Activated CD8-positive, alpha-beta T cell treated with anti-CD3 and anti-CD28 coated beads for 36 hours (primary cell): ENCODE measurements around the gene SEPTIN5. TPM values are rescaled to one million over a fixed set of nuclear protein-coding genes. Genes with fewer than 3 reads are reported as not detected.
A peak's percentile ranks its signal among the peaks of the same experiment; 100 is the strongest.

ENCODE experiments used
- ATAC-seq: fragments of 200-7000 bp; cut with Tn5 transposase; one replicate; pipeline ENCODE4 v1.10.0; 2021; ENCODE audit warnings: mild to moderate bottlenecking, moderate library complexity
- CTCF ChIA-PET: fragments of 350-600 bp; sonication (Branson Sonifier 250); formaldehyde crosslinking; loops from one replicate; lab custom pipeline; 2021; ENCODE audit warnings: antibody characterized with exemption; lab: Charles Lee
- POLR2A ChIA-PET: fragments of 350-600 bp; sonication (Branson Sonifier 250); formaldehyde crosslinking; loops from one replicate; lab custom pipeline; 2021; ENCODE audit warnings: antibody characterized with exemption; lab: Charles Lee
- DNase-seq: peaks from one replicate; pipeline ENCODE4 v3.0.0-alpha.2; 2020
- H3K27ac Mint-ChIP-seq: one replicate; pipeline ENCODE4 v1.8.0; 2021; ENCODE audit warnings: mild to moderate bottlenecking, mixed read lengths
- H3K27me3 Mint-ChIP-seq: one replicate; pipeline ENCODE4 v1.8.0; 2021; ENCODE audit warnings: mixed read lengths
- H3K36me3 Mint-ChIP-seq: one replicate; pipeline ENCODE4 v1.8.0; 2021; ENCODE audit warnings: low read depth, mixed read lengths
- H3K4me1 Mint-ChIP-seq: one replicate; pipeline ENCODE4 v1.8.0; 2021; ENCODE audit warnings: low read depth, mixed read lengths
- H3K4me3 Mint-ChIP-seq: one replicate; pipeline ENCODE4 v1.8.0; 2021; ENCODE audit warnings: mild to moderate bottlenecking, moderate library complexity, mixed read lengths
- H3K9me3 Mint-ChIP-seq: one replicate; pipeline ENCODE4 v1.8.0; 2021; ENCODE audit warnings: mixed read lengths
- intact Hi-C: fragments of 100-400 bp; cut with micrococcal nuclease; formaldehyde crosslinking; loops from one replicate; pipeline ENCODE4 v1.10.0; 2022
- total RNA-seq, 2 experiments: library from RNA; stranded (reverse); gene quantifications; one replicate each; pipeline ENCODE4 v1.2.3, GENCODE V29; 2021
- TF ChIP-seq, protein P1 (sequence below): fragments of 200-600 bp; IDR thresholded peaks from one replicate; pipeline ENCODE4 v1.8.0; 2022; ENCODE audit warnings: antibody characterized with exemption, mild to moderate bottlenecking

Gene SEPTIN5
- total RNA-seq, 2 experiments from 2014 or later, result 1.3 to 1.5 TPM

- TF ChIP-seq, protein P1, sequence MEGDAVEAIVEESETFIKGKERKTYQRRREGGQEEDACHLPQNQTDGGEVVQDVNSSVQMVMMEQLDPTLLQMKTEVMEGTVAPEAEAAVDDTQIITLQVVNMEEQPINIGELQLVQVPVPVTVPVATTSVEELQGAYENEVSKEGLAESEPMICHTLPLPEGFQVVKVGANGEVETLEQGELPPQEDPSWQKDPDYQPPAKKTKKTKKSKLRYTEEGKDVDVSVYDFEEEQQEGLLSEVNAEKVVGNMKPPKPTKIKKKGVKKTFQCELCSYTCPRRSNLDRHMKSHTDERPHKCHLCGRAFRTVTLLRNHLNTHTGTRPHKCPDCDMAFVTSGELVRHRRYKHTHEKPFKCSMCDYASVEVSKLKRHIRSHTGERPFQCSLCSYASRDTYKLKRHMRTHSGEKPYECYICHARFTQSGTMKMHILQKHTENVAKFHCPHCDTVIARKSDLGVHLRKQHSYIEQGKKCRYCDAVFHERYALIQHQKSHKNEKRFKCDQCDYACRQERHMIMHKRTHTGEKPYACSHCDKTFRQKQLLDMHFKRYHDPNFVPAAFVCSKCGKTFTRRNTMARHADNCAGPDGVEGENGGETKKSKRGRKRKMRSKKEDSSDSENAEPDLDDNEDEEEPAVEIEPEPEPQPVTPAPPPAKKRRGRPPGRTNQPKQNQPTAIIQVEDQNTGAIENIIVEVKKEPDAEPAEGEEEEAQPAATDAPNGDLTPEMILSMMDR, result no peak
- H3K27ac Mint-ChIP-seq, result no peak overlapping the region
- POLR2A ChIA-PET, result interaction anchor here (1.1 kb wide), 1 partner anchor 194 kb away, joined by 3 read pairs; no protein-coding TSS in a partner anchor
- H3K4me3 Mint-ChIP-seq, result no peak overlapping the region
- CTCF ChIA-PET, result interaction anchor here (1.5 kb wide), 2 partner anchors 14 to 31 kb away, joined by 3 to 4 read pairs; no protein-coding TSS in a partner anchor
- no peaks in the 10 kb centered on the region for H3K9me3 Mint-ChIP-seq
- intact Hi-C loops, result no loop called here
- H3K27me3 Mint-ChIP-seq, result peaks cover 9% of the 10 kb centered on the region
- ATAC-seq, result no peak
- no peak for DNase-seq
- H3K4me1 Mint-ChIP-seq, result no peaks in the 10 kb centered on the region
- no peaks in the 10 kb centered on the region for H3K36me3 Mint-ChIP-seq
These were observed 4.1 kb upstream of the SEPTIN5 start for GRCh38 chr22:19710020-19710768.

DNA sequence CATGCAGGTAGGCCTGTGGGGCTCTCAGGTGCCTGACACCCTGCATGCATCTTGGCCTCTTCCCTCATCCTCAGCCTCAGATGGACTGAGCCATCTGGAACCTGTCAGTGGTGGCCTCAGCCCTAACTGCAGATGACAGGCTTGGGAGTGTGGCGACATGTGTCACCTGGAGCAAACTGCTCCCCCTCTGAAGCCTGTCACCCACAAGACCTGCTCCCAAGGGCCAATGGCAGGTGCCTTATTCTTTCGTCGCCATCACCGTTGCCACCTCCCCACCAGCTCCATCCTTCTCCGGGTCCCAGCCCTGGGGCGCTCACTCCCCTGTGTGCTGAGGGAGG, 3.6 kb upstream of the SEPTIN5 start:
- intact Hi-C loops, result no loop called here
- DNase-seq (no peak), ATAC-seq (no peak)
- no peaks in the 10 kb centered on the region for H3K36me3 Mint-ChIP-seq
- H3K9me3 Mint-ChIP-seq, result no peaks in the 10 kb centered on the region
- TF ChIP-seq, protein P1, result no peak
- H3K4me3 Mint-ChIP-seq, result no peak overlapping the region
- no peaks in the 10 kb centered on the region for H3K4me1 Mint-ChIP-seq
- H3K27me3 Mint-ChIP-seq, result peaks cover 10% of the 10 kb centered on the region
- CTCF ChIA-PET, result no interaction called here
- POLR2A ChIA-PET, result interaction anchor here (1.1 kb wide), 1 partner anchor 195 kb away, joined by 3 read pairs; no protein-coding TSS in a partner anchor
- no peak overlapping the region for H3K27ac Mint-ChIP-seq

- ATAC-seq (no peak), DNase-seq (no peak)
- ChIA-PET CTCF (interaction anchor here (1.5 kb wide), 2 partner anchors 17 to 33 kb away, joined by 5 read pairs; no protein-coding TSS in a partner anchor), POLR2A (no interaction called here)
- Mint-ChIP-seq H3K4me3 (peak overlapping the region; percentile 51), H3K27ac (no peak overlapping the region), H3K9me3 (no peaks in the 10 kb centered on the region), H3K27me3 (peaks cover 14% of the 10 kb centered on the region), H3K4me1 (peaks cover 2% of the 10 kb centered on the region), H3K36me3 (no peaks in the 10 kb centered on the region)
- TF ChIP-seq, protein P1, result no peak
- intact Hi-C loops, result no loop called here
These were observed 1.1 kb upstream of the SEPTIN5 start for GRCh38 chr22:19713245-19713644.

DNA sequence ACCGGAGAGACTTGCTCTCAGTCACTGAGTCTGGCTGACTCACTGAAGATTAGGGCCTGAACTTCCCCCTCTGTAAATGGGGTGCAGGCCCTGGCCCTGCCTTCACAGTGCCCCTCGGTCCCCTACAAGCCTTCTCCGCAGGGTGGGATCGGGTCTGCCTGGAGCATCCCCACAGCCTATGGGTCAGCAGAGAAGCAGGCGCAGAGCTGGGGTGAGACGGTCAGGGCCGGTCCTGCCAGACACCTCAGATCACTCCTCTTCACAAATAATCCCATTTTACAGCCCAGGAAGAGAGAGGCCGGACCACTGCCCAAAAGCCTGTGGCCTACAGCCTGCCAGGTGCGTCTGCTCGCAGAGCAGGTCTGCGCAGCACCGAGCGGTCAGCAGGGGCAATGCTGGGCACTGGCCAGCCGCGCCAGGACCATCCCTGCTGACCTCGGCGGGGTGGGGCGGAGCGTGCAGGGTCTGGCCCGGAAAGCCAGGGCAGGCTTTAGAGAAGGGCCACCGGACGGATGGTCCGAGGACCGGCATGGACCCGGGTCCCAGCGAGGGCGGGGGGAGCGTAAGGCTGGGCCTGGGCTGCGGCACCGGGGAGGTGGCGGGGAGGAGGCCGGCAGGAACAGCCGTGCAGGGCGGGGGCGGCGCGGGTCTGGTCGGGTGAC, 522 bp upstream of the SEPTIN5 start:
- DNase-seq (no peak), ATAC-seq (no peak)
- Mint-ChIP-seq H3K9me3 (no peaks in the 10 kb centered on the region), H3K27me3 (peaks cover 14% of the 10 kb centered on the region), H3K27ac (no peak overlapping the region), H3K36me3 (no peaks in the 10 kb centered on the region), H3K4me3 (peak overlapping the region; percentile 51), H3K4me1 (peaks cover 2% of the 10 kb centered on the region)
- intact Hi-C loops, result no loop called here
- TF ChIP-seq, protein P1, result no peak
- CTCF ChIA-PET, result no interaction called here
- POLR2A ChIA-PET, result no interaction called here
